HG03354 (cell line): ENCODE results near the gene ATP11A.

Experiments
- ATAC-seq: cut with Tn5 transposase; IDR thresholded peaks from one replicate; pipeline ENCODE4 v1.9.1; 2021; ENCODE audit warnings: mild to moderate bottlenecking; ENCODE audit not compliant: unreplicated experiment, poor library complexity, severe bottlenecking

Gene ATP11A

GRCh38 chr13:112905990-112906641, 216.3 kb downstream of the ATP11A start:
- ATAC-seq = no peak

DNA sequence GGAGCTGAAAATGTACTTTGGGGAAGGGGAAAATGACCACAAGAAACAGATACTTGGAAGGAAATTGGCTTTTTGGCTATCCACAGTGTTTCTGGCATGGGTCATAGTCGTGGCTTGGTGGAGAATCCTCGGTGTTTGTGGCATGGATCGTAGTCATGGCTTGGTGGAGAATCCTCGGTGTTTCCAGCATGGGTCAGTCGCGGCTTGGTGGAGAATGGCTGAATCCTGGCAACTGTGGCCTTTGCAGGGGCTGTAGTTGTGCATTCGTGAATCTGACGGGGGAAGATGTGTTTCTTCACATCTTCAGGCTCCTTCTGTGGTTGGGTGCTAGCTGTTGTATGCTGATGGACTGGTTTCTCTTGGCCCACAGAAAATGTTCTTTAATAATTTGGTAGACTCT, 217.4 kb downstream of the ATP11A start:
- ATAC-seq = no peak

- no peak for ATAC-seq
Measured at GRCh38 chr13:112907871-112908331, 218.1 kb downstream of the ATP11A start.

- no peak for ATAC-seq
Measured at GRCh38 chr13:112908342-112908741, 218.5 kb downstream of the ATP11A start.

GRCh38 chr13:112910016-112910415, 220.2 kb downstream of the ATP11A start:
- ATAC-seq = no peak

GRCh38 chr13:112910616-112911280, 220.9 kb downstream of the ATP11A start:
- no peak for ATAC-seq

DNA sequence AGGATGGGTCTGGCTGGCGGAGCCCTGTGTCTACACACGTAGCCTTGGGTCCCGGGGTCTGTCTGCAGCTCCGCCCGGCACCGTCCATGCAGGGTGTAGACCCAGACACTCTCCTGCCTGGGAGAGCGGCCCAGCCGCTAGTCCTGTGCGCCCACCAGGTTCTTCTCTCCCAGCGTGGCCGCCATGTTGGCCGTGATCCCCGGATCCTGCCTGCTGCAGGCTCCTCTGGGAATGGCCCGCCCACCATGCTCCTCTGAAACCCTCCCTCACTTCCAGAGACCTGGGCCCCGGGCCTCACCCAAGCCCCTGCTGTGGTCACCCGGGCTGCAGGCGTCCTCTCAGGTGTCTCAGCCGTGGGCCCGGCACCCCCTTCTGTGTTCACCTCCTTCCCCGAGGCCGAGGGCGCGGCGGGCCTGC, 221.5 kb downstream of the ATP11A start:
- ATAC-seq = no peak

DNA sequence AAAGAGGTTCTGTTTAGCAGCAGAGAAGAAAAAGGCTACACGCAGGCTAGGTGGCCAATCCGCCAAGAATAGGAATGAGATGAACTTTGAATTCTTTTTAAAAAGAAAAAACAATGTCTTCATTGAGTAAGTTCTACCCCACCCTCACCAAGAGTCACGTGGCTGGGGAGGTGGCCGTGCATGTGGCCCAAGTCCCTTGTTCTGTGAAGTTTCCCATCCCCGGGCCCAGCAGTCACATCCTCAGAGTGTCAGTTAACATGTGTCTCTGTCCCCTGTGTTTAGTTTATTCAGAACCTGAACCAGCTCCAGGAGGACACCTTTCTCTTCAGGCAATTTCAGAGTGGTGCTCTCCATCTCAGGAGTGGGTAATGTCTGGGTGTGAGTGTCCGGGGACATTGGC, 222.0 kb downstream of the ATP11A start:
- no peak for ATAC-seq

DNA sequence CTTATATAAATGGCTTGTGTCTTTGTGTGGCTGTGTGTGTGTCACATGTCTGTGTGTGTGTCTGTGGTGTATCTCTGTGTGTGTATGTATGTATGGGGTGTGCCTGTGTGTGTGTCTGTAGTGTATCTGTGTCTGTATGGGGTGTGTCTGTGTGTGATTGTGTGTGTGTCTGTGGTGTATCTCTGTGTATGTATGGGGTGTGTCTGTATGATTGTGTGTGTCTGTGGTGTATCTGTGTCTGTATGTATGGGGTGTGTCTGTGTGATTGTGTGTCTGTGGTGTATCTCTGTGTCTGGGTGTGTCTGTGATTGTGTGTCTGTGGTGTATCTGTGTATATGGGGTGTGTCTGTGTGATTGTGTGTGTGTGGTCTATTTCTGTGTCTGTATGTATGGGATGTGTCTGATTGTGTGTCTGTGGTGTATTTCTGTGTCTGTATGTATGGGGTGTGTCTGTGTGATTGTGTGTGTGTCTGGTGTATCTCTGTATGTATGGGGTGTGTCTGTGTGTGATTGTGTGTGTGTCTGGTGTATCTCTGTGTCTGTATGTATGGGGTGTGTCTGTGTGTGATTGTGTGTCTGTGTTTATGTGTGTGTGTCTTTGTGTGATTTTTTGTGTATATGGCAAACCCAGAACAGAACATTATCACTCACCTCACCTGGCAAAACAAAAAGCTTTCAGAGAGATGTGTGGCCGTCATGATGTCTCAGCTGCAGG, 223.0 kb downstream of the ATP11A start:
- ATAC-seq = no peak

- no peak for ATAC-seq
Measured at GRCh38 chr13:112916296-112916695, 226.5 kb downstream of the ATP11A start.

DNA sequence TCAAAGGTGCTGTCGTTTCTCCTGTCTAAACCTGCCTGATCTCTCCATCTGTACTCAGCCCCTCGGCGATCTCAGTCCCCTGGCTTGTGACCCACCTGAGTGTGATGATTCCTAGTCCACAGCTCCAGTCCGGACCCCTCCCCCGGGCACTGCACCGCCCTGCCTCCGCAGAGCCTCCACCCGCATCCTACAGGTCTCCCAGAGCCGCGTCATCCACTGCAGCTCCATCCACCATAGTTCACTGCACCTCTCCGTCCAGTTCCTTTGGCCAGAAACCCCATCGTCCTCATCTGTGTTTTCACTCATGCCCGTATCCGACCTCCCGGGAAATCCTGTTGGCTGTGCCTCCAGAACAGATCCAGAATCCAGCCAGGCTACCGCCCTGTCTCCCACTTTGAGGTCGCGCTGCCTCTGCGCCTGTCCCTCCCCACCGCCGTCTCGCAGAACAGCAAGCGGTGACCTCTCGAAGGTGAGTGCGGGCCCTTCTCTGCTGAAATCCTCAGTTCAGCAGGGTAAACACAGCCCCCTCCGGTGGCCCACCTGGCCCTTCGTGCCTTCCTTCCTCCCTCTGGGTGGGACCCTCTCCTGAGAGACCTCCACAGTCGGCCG, 227.3 kb downstream of the ATP11A start:
- no peak for ATAC-seq

DNA sequence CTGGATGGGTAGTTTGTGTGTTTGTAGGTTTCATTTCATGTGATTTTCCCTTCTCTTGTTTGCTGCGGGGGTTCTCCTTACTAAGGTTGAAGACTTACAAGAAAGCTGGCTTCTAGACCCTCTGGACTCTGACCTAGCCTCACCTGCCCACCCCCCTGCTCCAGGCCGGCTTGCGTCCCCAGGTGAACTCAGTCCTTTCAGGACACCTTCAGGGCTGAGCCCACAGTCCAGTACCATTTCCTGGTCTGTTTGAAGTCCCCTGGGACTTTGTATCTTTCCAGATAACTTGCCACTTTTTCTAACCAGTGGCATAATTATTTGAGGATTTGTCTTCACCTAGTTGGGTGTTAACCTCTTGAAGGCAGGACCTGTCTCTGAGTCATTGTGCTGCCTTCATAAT, 227.9 kb downstream of the ATP11A start:
- no peak for ATAC-seq

- ATAC-seq = no peak
Measured at GRCh38 chr13:112918266-112918665, 228.4 kb downstream of the ATP11A start.

DNA sequence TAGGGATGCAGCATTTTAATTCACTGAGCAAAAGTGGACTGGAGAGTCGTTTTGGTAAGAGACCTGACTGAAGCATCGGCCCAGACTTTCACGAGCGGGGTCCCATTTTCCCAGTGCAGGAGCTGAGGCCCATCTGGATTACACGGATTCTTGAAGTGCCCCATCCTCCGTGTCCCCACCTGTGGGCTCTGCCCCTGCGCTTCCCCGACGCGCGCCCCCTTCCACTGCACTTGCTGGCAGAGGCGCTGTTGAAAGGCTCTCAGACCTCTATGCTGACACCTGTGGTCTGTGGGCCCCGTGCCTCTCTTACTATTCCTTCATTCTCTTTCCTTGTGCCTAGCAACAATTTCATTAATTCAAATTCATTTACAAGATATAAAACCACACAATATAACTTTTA, 228.9 kb downstream of the ATP11A start:
- no peak for ATAC-seq

DNA sequence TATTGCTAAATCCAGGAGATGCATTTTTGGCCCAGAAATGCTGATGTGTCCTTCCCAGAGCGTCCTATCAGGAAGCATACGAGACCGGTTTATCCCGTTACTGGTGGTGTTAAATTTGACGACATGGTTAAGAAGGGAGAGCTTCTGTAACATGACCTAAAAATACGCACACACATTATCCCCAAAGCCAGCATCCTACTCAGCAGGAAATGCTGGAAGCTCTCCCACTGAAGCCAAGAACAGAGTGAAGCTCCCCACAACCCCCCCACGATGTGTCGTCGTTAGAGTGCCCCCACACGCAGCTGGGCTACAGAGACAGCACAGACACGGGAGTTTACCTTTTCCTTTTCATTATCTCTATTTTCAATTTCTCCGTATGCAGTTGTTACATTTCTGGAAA, 234.1 kb downstream of the ATP11A start:
- no peak for ATAC-seq

DNA sequence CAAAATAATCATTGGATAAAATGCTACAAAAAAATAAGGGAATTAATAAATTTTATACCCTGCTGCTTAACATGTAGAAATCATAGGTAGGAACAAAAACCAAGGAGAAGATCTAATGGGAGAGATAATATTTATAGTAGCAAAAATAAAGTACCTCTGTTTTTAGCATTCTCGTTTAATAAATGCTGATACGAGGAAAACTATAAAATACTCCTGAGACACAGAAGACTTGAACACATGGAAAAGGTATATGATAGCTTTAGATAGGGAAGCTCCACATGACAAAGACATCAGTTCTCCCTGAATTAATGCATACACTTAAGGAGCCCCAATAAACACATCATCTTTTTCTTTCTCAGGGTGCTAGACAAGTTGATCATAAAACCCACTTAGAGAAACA, 234.5 kb downstream of the ATP11A start:
- ATAC-seq = no peak

DNA sequence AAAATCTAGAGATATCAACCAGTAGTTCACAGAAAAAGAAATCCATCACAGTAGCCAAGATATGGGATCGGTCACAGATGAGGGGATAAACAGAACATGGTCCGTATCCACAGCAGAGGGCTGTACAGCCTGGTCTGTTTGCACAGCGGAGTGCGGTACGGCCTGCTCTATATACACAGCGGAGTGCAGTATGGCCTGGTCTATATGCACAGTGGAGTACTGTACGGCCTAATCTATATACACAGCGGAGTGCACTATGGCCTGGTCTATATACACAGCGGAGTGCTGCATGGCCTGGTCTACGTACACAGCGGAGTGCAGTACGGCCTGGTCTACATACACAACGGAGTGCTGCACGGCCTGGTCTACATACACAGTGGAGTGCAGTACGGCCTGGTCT, 236.2 kb downstream of the ATP11A start:
- no peak for ATAC-seq

GRCh38 chr13:112926993-112927392, 237.2 kb downstream of the ATP11A start:
- ATAC-seq = no peak

DNA sequence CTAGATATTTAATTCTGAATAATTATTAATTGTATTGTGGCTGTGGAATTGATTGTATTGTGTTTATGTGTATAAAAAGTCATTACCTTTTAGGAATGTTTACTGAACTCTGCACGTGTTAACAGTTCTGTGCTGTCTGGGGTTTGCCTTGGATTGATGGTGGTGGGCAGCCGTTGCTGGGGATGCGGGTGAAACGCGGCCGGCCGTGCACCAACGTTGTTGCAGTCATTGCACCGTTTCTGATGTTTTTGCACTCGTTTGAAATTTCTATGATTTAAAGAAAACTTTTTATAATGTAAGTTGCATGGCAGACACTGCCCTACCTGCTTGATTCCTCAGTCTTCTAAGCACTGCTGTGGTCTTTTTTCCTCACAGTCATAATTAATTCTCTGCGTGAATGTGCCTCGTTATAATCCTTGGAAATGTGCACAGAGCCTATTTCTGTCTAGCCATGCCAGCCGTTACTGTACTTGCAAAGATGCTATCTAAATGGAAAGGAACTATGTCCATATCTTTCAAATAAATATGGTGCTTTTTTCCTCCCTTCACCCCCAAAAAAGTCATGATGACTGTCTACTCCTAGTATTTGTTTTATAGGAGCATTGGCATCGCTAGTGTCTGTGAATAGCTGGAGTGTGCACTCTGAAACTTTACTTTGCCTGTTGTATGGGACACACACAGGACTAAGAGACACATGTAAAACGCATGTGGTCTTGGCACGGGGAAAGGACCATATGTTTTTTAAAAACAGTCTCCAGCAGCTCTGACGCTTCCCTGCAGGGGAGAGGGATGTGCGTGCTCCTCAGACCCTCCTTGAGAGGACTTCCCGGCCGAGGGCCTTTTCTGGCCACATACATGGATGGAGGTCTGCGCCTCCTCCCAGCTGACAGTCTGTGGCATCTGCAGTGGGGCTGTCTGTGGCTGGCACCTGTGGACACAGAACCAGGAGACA, 238.5 kb downstream of the ATP11A start:
- no peak for ATAC-seq
